ENCODE results near the gene CAPN10.
"Not testable (repeated sequence)": the region's sequence is repeated elsewhere in the genome, so short reads cannot be mapped to it uniquely, and the experiment has no call there.

Gene CAPN10

GRCh38 chr2:240561325-240561971 is 25.1 kb upstream of the CAPN10 start:
- Histone ChIP-seq H3K4me3 (IDR thresholded peaks at IDR 0.05; ENCODE audit: insufficient read depth, low read depth, low read length) (peak overlapping the region; percentile 31), H3K4me1 (ENCODE audit: low read depth, poor library complexity, severe bottlenecking) (peaks cover 49% of the 10 kb centered on the region), H4K20me1 (ENCODE audit: insufficient read depth) (no peaks in the 10 kb centered on the region), H2AFZ (ENCODE audit: low read depth) (no peak overlapping the region), H3K36me3 (ENCODE audit: insufficient read depth) (no peaks in the 10 kb centered on the region), H3K9ac (peak overlapping the region; percentile 94; the same call in 1 of the 2 replicates), H3K79me2 (ENCODE audit: insufficient read depth, low read depth) (peaks cover 32% of the 10 kb centered on the region), H3K27ac (peak overlapping the region; percentile 34), H3K27me3 (ENCODE audit: insufficient read depth, low read depth) (no peaks in the 10 kb centered on the region), H3K4me2 (peak overlapping the region; percentile 65)
- TF ChIP-seq, protein P1, sequence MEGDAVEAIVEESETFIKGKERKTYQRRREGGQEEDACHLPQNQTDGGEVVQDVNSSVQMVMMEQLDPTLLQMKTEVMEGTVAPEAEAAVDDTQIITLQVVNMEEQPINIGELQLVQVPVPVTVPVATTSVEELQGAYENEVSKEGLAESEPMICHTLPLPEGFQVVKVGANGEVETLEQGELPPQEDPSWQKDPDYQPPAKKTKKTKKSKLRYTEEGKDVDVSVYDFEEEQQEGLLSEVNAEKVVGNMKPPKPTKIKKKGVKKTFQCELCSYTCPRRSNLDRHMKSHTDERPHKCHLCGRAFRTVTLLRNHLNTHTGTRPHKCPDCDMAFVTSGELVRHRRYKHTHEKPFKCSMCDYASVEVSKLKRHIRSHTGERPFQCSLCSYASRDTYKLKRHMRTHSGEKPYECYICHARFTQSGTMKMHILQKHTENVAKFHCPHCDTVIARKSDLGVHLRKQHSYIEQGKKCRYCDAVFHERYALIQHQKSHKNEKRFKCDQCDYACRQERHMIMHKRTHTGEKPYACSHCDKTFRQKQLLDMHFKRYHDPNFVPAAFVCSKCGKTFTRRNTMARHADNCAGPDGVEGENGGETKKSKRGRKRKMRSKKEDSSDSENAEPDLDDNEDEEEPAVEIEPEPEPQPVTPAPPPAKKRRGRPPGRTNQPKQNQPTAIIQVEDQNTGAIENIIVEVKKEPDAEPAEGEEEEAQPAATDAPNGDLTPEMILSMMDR (conservative IDR thresholded peaks at IDR 0.05; ENCODE audit: low read depth, low read length) = 0 out of 2 replicates have a peak, but pooled peaks have one; percentile 13

GRCh38 chr2:240563231-240563630 is 23.3 kb upstream of the CAPN10 start:
- not testable (repeated sequence) for H3K27me3 ChIP-seq (ENCODE audit: insufficient read depth, low read depth); H3K36me3 ChIP-seq (ENCODE audit: insufficient read depth); H3K4me3 ChIP-seq (IDR thresholded peaks at IDR 0.05; ENCODE audit: insufficient read depth, low read depth, low read length); H2AFZ ChIP-seq (ENCODE audit: low read depth); H3K9ac ChIP-seq; H4K20me1 ChIP-seq (ENCODE audit: insufficient read depth); H3K4me2 ChIP-seq; H3K27ac ChIP-seq
- H3K4me1 ChIP-seq (ENCODE audit: low read depth, poor library complexity, severe bottlenecking) = peaks cover 59% of the 10 kb centered on the region
- peaks cover 27% of the 10 kb centered on the region for H3K79me2 ChIP-seq (ENCODE audit: insufficient read depth, low read depth)

DNA sequence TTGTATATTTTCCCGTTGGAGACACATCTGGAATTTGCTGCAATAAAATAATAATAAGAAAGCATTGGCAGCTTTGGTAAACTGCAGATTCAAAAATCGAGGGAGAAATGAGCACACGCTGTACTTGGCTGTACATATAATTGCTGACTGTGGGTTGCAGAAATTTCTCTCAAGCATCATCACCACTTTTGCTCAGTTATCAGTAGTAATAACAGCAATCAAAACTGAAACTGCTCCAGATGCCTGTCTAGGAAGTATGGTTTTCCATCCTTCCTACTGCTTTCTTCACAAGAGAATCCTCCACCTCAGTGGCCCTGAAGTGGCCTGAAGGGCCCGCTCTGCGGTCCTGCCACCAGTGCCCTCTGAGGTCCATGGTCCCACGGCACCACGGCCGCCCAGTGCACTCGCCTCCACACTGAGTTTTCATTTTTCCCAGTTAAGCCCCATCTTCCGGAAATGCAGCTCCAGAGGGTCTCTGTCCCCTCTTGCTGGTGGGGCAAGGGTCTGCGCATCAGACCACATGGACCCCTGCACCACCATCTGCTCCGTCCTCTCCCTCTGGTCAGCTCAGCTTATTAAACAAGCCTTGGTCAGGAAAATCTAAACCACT is 22.5 kb upstream of the CAPN10 start:
- H2AFZ ChIP-seq (ENCODE audit: low read depth) = no peak overlapping the region
- H3K79me2 ChIP-seq (ENCODE audit: insufficient read depth, low read depth) = peaks cover 19% of the 10 kb centered on the region
- H3K4me3 ChIP-seq (IDR thresholded peaks at IDR 0.05; ENCODE audit: insufficient read depth, low read depth, low read length) = no peak overlapping the region
- peak overlapping the region; percentile 0; the same call in 1 of the 2 replicates for H3K4me2 ChIP-seq
- H3K27ac ChIP-seq = peak overlapping the region; percentile 14; the same call in 1 of the 2 replicates
- H3K36me3 ChIP-seq (ENCODE audit: insufficient read depth) = no peaks in the 10 kb centered on the region
- no peaks in the 10 kb centered on the region for H4K20me1 ChIP-seq (ENCODE audit: insufficient read depth)
- TF ChIP-seq, protein P1 (conservative IDR thresholded peaks at IDR 0.05; ENCODE audit: low read depth, low read length) = no peak
- peaks cover 56% of the 10 kb centered on the region for H3K4me1 ChIP-seq (ENCODE audit: low read depth, poor library complexity, severe bottlenecking)
- H3K27me3 ChIP-seq (ENCODE audit: insufficient read depth, low read depth) = no peaks in the 10 kb centered on the region
- no peak overlapping the region for H3K9ac ChIP-seq

GRCh38 chr2:240564561-240565332 is 21.8 kb upstream of the CAPN10 start:
- no peak overlapping the region for H3K9ac ChIP-seq
- peaks cover 19% of the 10 kb centered on the region for H3K79me2 ChIP-seq (ENCODE audit: insufficient read depth, low read depth)
- TF ChIP-seq, protein P1 (conservative IDR thresholded peaks at IDR 0.05; ENCODE audit: low read depth, low read length) = peak; percentile 35; the same call in 1 of the 2 replicates
- peak overlapping the region; percentile 36; the same call in 1 of the 2 replicates for H3K4me2 ChIP-seq
- H3K4me3 ChIP-seq (IDR thresholded peaks at IDR 0.05; ENCODE audit: insufficient read depth, low read depth, low read length) = no peak overlapping the region
- no peaks in the 10 kb centered on the region for H3K36me3 ChIP-seq (ENCODE audit: insufficient read depth)
- peaks cover 52% of the 10 kb centered on the region for H3K4me1 ChIP-seq (ENCODE audit: low read depth, poor library complexity, severe bottlenecking)
- peak overlapping the region; percentile 50 for H3K27ac ChIP-seq
- no peaks in the 10 kb centered on the region for H3K27me3 ChIP-seq (ENCODE audit: insufficient read depth, low read depth)
- no peak overlapping the region for H2AFZ ChIP-seq (ENCODE audit: low read depth)
- H4K20me1 ChIP-seq (ENCODE audit: insufficient read depth) = no peaks in the 10 kb centered on the region

Data from KMS-11 (cell line).